NCI-H1694 treated with DMSO at 0.1 percent for 48 hours (cell line): Measurements from ENCODE around the gene NBEA.

Source experiments
- DNase-seq: peaks from one replicate; lab custom pipeline; 2025; lab: John Stamatoyannopoulos, UW

NBEA gene

GRCh38 chr13:35285677-35286076 is 343.6 kb downstream of the NBEA start:
- no peak for DNase-seq

- DNase-seq = no peak
Measured at GRCh38 chr13:35292329-35292728, 350.3 kb downstream of the NBEA start.

GRCh38 chr13:35293579-35294226 is 351.6 kb downstream of the NBEA start:
- DNase-seq = no peak

- DNase-seq = peak; percentile 92
Measured at GRCh38 chr13:35309706-35310105, 367.6 kb downstream of the NBEA start.

- no peak for DNase-seq
Measured at GRCh38 chr13:35332134-35332533, 390.1 kb downstream of the NBEA start.

GRCh38 chr13:35333157-35333556 is 391.1 kb downstream of the NBEA start:
- no peak for DNase-seq

GRCh38 chr13:35342440-35342839 is 400.4 kb downstream of the NBEA start:
- no peak for DNase-seq

GRCh38 chr13:35343417-35343816 is 401.3 kb downstream of the NBEA start:
- DNase-seq = no peak

- no peak for DNase-seq
Measured at GRCh38 chr13:35345992-35346391, 403.9 kb downstream of the NBEA start.

GRCh38 chr13:35346494-35346893 is 404.4 kb downstream of the NBEA start:
- DNase-seq = no peak

- DNase-seq = no peak
Measured at GRCh38 chr13:35347679-35348205, 405.7 kb downstream of the NBEA start.

- no peak for DNase-seq
Measured at GRCh38 chr13:35349052-35349451, 407.0 kb downstream of the NBEA start.

GRCh38 chr13:35349673-35350278 is 407.7 kb downstream of the NBEA start:
- DNase-seq = no peak

- no peak for DNase-seq
Measured at GRCh38 chr13:35354285-35354684, 412.2 kb downstream of the NBEA start.

GRCh38 chr13:35354882-35355281 is 412.8 kb downstream of the NBEA start:
- DNase-seq = no peak

- no peak for DNase-seq
Measured at GRCh38 chr13:35356572-35356971, 414.5 kb downstream of the NBEA start.

- no peak for DNase-seq
Measured at GRCh38 chr13:35365883-35366282, 423.8 kb downstream of the NBEA start.

GRCh38 chr13:35367586-35367985 is 425.5 kb downstream of the NBEA start:
- DNase-seq = no peak

- DNase-seq = no peak
Measured at GRCh38 chr13:35378939-35379338, 436.9 kb downstream of the NBEA start.

- no peak for DNase-seq
Measured at GRCh38 chr13:35379663-35380062, 437.6 kb downstream of the NBEA start.

GRCh38 chr13:35387682-35388250 is 445.7 kb downstream of the NBEA start:
- DNase-seq = no peak

- DNase-seq = no peak
Measured at GRCh38 chr13:35388441-35389355, 446.6 kb downstream of the NBEA start.
